Superior temporal gyrus (tissue), 1 donor: ENCODE measurements around the gene BHLHE23.

Source experiments
- DNase-seq: peaks from one replicate; pipeline ENCODE4 v3.0.0-alpha.2; 2016; ENCODE audit errors: extremely low spot score

BHLHE23 gene

DNA sequence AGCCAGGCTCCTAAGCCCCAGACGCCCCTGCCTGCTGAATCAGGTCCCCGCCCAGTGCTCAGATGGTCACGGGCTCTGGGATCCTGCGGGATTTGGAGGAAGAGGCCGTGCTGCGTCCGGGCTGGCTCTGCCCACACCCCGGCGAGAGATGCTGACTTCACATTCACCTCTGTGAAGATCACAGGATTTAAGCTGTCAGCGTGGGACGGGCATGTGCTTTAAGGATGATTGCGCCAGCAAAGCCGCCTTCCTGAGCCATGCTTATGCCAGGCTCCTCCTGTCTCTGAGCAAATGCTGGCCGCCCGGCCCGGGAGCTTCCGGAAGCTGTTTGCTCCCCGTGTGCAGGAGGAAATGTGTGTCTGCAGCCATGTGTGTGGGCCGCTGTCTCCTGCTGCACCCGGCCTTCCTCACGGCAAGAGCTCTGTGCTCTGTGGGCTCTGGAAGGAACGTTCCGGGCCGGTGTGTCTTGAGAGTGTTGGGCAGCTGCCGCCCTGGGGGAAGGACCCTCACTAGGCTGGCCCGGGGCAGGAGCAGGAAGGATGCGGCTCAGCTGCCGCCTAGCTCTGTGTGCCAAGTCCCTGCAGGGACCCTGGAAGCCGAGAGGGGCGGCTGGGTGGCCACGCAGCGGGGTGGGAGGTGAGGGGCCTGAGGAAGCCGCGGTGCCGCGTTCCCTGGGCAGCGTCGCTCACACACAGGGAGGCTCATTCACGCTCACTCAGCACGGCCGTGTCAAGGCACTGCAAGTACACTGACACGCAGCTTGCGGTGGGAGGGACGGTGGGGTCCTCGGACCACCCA lies 19.0 kb upstream of the BHLHE23 start:
- DNase-seq: no peak

DNA sequence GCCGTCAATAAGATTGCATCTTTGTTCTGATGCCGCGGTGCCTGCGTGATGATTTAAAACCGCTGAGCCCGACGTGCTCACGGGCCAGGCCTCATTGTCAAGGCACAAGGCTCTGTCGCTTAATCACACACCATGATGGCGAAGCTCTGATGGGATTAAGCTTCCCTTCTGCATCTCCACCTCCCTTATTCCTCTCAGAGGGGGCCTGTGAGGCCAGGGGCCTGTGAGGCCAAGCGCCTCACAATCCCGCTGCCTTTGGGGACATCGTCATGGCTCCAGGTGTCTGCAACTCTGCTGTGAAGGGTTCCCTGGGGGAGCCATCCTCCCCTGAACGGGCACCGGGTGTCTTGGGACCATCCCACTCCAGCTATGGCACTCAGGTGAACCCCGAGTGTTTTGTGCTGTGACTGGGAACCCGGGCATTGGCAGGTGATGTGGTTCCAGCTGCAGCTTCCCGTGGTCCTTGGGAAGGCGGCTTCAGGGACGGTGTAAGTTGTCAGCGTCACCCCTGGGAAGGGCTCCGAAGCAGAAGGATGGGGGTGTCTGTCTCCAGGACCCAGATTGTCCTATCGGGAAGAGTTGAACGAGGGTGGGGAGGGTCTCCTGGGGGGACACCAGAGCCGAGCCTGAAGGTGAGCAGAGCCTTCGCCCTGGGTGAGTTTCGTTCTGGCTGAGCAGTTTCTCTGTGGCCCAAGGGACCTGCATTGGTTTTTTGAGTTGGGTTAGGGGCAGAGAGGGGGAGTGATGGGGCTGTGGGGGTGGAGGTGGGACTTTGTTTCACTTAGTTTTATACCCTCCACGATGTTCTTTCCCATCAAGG lies 18.0 kb upstream of the BHLHE23 start:
- no peak for DNase-seq

DNA sequence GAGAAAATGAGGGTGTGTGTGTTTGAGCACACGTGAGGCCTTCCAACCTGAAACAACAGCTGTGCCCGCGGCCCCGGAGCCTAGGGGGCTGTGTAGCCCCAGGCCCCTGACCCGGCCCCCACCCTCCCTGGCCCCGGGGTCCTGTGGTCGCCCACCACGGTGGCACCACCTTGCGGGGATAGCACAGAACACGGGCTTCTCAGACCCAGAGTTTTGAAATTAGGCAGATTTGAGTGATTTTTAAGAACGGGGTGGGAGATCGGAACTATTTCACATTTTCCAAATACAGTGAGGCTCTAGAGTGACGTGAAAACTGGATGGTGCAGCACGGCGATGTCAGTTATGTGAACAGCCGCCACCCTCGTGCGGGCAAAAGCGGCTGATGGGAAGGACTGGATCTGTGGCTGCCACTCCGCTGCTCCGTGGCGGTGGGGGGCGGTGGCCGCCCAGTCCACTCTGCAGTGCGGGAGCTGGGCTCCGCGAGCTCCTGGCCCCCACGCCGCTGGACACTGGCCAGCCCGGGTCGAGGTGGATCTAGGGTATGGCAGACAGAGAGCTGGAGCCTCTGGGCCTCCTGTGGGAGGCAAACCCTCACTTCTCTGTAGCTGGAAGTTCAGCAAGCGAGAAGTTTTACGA lies 17.3 kb upstream of the BHLHE23 start:
- no peak for DNase-seq

DNA sequence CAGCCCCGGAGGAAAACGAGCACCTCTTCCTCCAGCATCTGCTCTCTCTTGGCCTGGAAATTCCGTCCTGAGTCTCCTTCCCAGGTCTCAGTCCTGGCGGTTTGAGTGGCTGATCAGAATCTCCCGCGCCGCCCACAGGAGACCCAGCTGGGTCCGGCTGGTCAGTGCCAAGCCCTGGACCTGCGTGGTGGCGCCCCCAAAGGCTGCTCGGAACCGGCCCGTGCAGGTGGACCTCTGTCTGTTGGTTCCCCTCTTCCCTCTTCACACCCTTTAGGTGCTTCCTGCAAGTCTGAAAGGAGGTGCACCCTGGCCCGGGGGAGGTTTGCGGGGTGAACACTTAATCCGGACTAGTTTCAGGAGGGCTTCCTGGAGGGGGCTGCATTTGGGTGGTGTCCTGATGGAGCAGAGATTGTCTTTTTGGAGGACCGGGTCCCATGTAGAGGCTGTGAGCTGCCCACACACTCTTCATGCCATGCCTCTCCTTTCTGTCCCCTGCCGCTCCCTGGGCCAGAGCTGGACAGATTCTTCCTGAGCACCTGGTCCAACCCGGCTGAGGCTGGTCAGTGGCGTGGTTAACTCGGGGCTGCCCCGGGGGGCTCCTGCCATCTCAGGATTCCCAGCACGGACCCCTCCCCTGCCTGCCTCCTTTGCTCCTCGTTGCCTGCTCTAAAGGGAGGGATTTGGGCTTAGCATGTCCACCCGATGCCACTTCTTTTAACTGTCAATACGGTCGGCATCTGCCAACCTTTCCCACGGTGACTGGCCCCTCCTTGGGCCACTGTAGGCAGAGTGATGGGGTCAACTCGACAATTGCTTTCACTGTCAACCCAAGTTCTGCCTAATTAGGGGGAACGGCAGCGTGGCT lies 16.5 kb upstream of the BHLHE23 start:
- no peak for DNase-seq

DNA sequence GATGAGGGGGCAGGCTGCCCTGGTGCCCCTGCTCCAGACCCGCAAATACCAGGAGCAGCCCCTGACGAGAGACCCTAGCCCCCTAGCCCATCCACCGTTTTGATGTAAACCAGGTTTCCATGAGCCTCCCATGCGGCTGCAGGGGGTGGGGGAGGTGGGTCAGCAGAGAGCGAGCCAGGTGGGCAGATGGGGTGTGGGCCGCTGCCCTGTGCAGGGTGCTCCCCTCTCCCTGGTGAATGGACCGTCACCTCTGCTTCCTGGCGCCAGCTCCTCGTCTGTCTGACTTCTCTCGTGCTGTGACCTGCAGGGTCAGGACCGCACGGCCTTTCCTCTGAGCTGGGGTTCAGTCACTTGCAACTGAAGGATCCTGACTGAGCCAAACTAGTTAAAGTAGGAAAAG lies 15.7 kb upstream of the BHLHE23 start:
- DNase-seq: no peak

DNA sequence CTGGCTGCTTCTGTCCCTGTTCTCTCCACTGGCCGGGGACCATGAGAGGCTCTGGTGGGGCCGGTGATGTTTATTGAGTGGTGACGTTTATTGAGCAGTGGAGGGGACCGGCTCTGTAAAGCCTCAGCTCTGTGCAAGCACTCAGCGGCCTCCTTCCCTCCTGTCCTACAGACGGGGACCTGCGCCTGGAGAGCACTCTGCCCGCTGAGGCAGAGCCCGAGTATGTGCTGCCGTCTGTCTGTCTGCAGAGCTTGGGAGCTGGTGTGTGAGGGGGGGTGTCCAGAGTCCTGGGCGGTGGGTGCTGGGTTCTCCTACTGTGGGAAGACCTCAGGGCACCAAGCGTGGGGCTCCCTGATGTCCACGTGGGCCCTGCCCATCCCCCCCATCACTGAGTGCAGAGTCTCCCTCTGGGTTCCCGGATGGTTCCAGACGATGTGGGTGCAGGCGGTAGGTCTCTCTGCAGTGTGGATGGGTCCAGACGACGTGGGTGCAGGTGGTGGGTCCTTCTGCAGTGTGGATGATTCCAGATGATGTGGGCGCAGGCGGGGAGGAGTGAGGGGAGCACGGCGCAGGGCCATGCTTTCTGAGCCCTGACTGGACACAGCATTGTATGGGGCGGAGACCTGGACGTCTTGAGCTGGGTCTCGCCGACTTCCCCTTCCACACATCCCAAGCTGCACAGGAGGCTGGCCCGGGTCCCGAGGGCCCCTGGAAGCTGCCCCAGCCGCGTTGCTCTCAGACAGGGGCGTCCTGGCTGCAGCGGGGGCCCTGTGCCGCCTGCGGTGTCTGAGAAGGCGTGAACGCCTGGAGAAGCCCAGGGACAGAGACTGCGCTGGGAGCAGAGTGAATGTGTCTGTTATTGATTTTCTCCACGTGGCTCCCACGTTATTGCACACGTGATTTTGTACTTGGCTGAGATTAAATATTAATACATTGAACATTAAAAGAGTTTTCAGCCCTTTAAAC lies 14.9 kb upstream of the BHLHE23 start:
- DNase-seq: no peak

DNA sequence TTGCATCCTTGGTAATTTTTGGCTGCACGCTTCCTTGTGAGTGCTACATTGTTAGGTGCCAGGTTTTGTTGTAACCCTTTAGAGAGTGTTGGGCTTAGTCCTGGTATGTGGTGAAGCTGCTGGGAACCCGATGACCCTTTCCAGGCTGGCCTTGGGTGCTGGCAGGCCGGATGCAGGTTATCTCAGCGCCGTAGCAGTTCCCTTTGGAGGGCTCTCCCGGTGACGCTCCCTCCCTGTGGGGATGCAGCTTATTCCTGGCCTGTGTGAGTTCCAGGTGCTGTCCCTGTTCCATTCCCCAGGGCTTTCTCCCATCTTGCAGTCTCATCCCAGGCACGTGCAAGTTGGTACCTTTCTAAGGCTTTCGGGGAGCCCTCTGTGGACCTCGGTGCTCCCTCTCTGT lies 13.9 kb upstream of the BHLHE23 start:
- no peak for DNase-seq

DNA sequence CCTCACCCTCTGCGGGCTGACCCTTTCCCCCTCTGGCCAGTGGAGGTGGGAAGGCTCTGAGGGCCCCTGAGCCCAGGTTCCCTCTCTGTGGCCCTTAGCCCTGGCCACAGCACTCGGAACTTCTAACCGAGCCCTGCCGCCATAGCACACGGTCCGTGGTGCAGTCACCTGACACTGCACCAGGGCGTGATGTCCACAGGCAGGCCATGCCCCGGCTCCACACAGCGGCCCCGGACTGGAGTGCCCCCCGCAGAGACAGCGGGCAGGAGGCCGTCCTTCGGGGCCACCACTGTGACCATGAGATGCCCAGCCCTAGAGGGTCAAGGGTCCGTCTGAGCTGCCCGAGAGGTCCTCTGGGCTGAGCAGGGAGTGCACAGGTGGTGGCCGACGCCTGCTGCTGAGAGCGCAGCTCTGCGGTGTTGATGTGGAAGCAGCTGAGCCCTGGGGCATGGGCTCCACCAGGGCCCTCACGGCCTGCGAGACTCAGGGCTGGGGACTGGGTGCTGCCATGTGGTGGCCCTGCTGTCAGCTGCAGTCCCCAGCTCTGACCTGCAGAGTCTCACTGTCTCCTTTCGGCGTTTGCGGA lies 11.2 kb upstream of the BHLHE23 start:
- DNase-seq: no peak

DNA sequence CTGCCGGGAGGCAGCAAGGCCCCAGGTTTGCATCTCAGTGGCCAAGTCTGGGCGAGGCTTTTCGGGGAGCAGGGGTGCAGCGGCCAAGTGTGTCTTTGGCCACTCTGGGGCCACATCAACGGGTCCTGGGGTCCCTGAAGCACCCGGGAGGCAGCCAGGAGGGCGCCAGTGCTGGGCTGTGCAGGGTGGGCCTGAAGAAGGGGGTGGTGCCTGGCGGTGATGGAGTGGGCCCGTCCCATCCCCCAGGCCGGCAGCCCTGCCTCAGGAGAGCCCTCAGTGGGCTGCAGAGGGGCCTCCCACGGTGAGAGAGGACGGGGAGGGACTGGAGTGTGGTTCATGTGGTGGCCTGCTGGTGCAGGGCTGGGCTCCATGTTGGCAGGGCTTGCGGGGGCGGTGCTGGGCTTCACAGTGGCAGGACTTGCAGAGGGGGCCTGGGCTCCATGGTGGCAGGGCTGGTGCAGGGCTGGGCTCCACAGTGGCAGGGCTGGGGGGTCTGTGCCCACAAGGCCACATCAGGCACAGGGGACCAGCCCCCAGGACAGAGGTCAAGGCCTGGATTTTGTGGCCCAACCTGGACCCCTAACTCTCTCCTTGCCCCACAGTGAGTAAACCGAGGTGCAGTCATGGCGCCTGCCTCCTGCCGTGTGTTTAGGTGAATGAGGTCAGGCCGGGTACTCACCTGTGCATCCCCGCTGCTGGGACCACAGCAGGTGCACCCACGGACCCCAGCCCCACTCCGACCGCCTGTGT lies 10.5 kb upstream of the BHLHE23 start:
- no peak for DNase-seq

DNA sequence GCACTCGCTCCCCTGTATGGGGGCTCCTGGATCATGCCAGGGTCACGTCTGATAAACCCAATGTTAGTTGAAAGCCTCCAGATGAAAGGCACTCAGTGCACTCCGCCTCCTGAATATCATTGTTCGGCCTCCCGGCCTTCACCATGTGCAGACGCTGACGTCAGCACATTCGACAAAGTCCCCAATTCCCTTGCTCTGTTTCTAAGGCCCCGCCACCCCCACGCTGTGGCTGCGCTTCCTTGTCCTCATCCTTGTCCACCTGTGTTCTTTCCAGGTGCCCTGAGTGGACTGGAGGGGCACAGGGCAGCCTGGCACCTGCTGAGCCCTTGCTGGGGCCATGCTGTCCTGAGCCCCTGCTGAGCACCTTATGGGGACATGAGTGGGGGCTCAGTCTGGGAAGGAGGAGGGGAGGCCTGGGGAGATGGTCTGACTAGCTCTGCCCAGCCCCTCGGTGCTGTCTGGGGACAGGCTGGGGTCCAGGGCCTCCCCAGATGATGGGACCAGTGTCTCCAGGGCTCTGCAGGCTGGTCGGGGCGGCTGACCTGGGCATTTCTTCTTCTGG lies 9.8 kb upstream of the BHLHE23 start:
- no peak for DNase-seq

DNA sequence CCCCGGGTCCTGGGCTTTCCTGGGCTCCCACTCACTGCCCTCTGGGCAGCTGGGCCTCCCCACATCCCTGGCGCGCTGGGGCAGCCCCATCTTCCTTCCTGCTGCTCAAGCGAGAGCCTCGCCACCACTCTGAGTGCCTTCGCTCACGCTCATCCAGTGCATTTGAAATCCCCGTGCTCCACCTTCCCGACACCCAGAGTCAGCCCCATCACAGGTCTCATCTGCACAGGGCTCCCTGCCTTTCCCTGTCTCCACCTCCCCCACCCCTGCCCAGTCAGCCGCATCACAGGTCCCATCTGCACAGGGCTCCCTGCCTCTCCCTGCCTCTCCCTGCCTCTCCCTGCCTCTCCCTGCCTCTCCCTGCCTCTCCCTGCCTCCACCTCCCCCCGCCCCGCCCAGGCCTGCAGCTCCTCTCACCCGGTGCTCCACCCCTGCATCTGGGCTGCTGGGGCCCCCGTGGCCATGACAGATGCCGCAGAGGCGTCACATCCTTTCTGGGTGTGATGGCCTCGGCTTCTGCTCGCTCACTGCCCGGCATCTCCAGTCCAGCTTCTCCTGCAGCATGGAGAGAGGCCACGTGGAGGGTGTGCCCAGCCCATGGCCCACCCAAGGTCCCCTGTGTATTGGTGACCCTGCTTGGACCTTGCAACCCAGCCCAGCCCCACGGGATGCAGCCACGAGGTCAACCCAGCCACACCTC lies 9.0 kb upstream of the BHLHE23 start:
- DNase-seq: no peak

DNA sequence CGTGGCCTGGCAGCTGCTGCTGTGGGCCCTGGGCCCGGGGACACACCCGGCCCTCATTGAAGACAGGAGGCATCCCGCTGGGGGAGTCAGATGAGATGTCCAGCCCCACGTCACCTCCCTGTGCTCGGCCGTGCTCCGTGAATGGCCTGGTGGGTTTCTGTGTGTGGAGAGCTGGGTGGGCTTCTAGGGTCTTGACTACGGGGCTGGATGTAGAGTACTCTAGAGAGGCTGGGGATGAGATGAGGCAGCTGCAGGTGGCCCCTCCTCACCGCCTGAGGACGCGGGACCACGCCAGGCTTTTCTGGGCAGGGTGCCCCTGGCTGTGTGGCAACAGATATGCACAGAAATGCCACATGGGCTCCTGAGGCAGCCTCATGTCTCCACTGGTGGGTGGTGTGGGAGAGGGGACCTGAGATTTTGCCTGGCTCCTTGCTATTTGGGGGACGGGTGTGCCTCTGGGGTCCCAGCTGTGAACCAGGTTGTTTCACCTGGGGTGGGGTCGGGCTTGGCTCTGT lies 8.4 kb upstream of the BHLHE23 start:
- no peak for DNase-seq

DNA sequence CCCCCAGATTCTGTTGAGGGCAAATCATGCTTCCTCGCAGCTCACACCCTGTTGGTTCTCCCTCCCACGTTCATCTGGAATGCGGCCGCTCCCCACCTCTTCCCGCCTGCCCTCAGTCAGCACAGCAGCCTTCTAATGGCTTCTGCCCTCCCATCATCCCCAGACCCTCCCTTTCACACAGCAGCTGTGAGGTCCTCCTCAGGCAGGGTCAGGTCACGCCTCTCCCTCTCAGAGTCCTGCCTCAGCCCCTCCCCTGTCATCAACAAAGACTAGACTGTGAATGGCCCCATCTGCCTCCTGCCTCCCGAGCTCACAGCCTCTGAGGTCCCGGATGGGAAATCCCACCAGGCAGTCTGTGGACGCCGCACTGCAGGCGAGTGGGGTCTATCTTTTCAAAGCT lies 7.9 kb upstream of the BHLHE23 start:
- no peak for DNase-seq

DNA sequence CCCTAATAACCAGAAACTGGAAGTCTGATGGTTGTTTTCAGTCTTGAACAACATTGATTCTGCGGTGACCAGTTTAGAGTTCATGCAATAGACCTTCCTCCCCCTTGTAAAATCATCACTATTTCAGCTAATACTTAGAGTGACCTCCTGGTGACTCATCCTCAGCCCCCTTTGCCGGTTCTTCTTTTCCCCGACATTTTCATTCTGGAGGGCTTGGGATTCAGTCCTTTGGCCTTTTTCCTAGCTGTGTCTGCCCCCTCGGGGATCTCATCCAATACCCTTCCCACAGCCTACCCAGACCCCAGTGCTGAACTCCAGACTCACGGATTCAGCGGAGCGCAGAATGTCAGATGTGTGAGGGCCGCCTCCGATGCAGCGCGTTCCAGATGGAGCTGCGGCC lies 7.5 kb upstream of the BHLHE23 start:
- no peak for DNase-seq

DNA sequence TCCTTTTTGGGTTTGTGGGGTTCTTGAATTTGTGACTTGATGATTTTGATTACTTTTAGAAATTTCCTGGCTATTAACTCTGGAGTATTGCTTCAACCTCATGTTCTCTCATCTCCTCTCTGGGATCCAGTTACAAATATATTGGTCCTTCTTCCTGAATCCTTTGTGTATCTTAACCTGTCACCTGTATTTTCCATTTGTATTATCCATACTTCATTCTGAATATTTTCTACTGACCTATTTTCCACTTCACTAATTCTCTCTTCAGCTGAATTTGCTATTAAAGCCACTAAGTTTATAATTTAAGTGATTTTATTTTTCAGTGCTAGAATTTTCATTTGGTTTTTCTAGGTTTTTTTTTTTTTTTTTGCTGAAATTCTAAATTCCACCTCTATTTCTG lies 6.4 kb upstream of the BHLHE23 start:
- DNase-seq: no peak

DNA sequence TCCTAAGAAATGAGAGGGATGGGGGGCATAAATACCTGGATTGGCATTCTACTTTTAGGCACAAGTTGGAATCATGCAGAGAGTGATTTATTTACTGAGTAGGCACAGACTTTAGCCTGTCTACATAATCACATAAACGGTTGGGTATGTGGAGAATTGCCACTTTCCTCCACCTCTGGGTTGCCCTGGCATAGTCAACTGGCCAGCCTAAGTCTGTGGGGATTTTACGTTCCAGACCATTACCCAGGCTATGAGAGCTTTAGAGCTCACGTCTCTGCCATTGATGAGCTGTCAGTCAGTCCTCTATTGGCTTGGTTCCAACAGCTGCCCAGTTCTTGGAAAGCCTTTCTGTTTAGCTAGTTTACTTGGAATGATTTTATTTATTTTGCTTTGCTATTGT lies 5.0 kb upstream of the BHLHE23 start:
- no peak for DNase-seq

DNA sequence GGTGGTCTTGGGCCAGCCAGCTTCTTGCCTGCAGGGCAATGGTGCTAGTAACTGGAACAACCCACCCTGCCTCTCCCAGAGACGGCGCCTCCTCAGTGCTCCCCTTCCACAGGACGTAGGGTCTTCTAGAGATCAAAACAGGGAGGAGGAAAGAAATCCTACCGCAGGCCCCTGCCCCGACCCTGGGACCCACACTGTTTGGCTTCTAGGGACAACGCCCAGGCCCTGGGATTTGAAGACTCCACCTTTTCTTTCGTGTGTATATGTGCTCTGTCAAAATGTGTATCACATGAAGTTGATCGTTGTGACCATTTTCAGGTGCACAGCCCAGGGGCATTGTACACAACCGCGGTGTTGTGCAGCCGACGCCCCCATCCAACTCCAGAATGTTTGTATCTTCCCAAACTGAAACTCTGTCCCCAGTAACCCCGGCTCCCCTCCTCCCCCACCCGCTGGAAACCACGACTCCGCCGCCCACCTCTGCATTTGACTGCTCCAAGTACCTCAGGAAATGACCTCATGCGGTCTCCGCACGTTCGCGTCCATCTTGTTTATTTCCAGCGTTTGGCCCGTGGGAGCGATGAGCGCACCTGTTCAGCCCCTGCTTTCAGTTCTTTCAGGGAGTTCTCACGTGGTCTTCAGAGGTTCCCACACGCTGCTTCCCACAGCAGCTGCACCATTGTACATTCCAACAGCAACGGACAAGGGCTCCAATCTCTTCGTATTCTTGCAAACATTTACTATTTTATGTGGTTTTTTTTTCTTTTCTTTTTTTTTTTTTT lies 3.4 kb upstream of the BHLHE23 start:
- DNase-seq: no peak
